Parathyroid adenoma (tissue), 2 donors: ENCODE data around the gene TNK2.
A peak's percentile ranks its signal among the peaks of the same experiment; 100 is the strongest.
"Not testable (repeated sequence)": the region's sequence is repeated elsewhere in the genome, so short reads cannot be mapped to it uniquely, and the experiment has no call there.

Experiments
- H2AFZ ChIP-seq: fragments of 300-600 bp; sonication (generic); one replicate; pipeline ENCODE4 v1.7.0; 2017; ENCODE audit warnings: antibody characterized with exemption, mild to moderate bottlenecking
- H3K27ac ChIP-seq: fragments of 300-600 bp; sonication (generic); one replicate; pipeline ENCODE4 v1.7.0; 2017
- H3K27me3 ChIP-seq: fragments of 300-600 bp; sonication (generic); one replicate; pipeline ENCODE4 v1.7.0; 2017; ENCODE audit warnings: low read length; ENCODE audit not compliant: control insufficient read depth, insufficient read depth
- H3K36me3 ChIP-seq: fragments of 300-600 bp; sonication (generic); one replicate; pipeline ENCODE4 v1.7.0; 2017; ENCODE audit warnings: low read length; ENCODE audit not compliant: control insufficient read depth, insufficient read depth
- H3K4me1 ChIP-seq: fragments of 300-600 bp; sonication (generic); one replicate; pipeline ENCODE4 v1.7.0; 2017; ENCODE audit warnings: control low read depth
- H3K4me2 ChIP-seq: fragments of 300-600 bp; sonication (generic); one replicate; pipeline ENCODE4 v1.7.0; 2017; ENCODE audit warnings: low read length
- H3K4me3 ChIP-seq: fragments of 300-600 bp; sonication (generic); one replicate; pipeline ENCODE4 v1.7.0; 2017; ENCODE audit warnings: low read depth, low read length
- H3K79me2 ChIP-seq: fragments of 300-600 bp; sonication (generic); one replicate; pipeline ENCODE4 v1.7.0; 2017; ENCODE audit warnings: control low read depth
- H3K9ac ChIP-seq: fragments of 300-600 bp; sonication (generic); one replicate; pipeline ENCODE4 v1.7.0; 2017; ENCODE audit warnings: mild to moderate bottlenecking
- H3K9me3 ChIP-seq: fragments of 300-600 bp; sonication (generic); one replicate; pipeline ENCODE4 v1.7.0; 2017; ENCODE audit warnings: low read length; ENCODE audit not compliant: control insufficient read depth
- CTCF ChIP-seq: fragments of 300-600 bp; sonication (generic); IDR thresholded peaks from one replicate; pipeline ENCODE4 v1.7.0; 2017; ENCODE audit warnings: antibody characterized with exemption, mild to moderate bottlenecking
- donor health status: primary hyperparathyroidism.

Gene TNK2

DNA sequence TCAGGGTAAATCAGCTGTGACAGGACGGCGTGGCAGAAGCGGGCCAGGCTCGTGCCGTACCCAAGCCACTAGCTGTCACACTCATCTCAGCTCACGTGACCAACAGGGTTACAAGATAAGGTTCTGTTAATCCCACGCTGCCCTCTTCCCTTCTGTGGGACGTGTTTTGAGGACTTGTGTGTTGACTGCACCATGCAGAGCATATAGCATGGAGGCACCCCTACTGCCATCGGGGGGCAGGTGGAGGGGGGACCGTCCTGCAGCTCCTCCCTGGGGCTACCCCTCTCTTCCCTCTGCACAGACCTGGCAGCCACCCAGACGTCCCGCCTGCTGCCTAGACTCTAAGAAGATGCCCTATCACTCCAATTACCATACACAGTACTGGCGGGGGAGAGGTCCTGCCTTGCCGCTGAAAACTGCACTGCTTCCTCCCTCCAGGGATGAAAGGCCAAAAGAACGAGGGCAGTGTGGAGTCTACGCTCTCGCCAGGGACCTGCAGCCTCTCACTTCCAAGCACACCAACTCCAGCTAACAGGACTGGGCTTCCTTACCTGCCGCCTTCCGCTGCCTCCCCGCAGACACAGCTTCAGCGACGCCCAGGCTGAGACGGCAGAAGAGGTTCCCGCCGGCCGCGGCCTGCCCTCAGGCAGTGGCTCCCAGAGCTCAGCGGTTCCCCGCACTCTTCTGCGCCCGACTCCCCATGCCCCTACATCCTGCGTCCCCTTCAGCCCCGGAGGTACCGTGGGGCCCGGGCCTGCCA is at the start of gene TNK2:
Gene TNK2, minus strand, starts transcription at position 618 of the 760 bp plus-strand sequence. CDS start 19,963 bp downstream, outside the sequence.
- Histone ChIP-seq H2AFZ (no peak within 1 kb of the TSS), H3K9me3 (no peaks in the 10 kb centered on the region), H3K36me3 (no peaks in the 10 kb centered on the region), H3K27me3 (no peaks in the 10 kb centered on the region), H3K4me2 (peak within 1 kb of the TSS; percentile 74), H3K4me3 (peak within 1 kb of the TSS; percentile 44), H3K79me2 (no peaks in the 10 kb centered on the region), H3K4me1 (no peaks in the 10 kb centered on the region), H3K9ac (no peak within 1 kb of the TSS), H3K27ac (no peak within 1 kb of the TSS)
- TF ChIP-seq CTCF = no peak

DNA sequence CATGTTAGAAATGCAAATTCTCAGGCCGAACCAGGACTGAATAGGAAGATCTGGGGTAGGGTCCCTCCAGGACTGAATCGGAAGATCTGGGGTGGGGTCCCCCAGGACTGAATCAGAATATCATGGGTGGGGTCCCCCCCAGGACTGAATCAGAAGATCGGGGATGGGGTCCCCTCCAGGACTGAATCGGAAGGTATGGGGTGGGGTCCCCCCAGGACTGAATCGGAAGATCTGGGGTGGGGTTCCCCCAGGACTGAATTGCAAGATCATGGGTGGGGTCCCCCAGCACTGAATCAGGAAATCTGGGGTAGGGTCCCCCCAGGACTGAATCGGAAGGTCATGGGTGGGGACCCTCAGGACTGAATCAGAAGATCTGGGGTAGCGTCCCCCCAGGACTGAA is 48.2 kb upstream of the TNK2 start:
- Histone ChIP-seq H2AFZ (no peak overlapping the region), H3K9ac (no peak overlapping the region), H3K9me3 (no peaks in the 10 kb centered on the region), H3K4me3 (no peak overlapping the region), H3K27ac (no peak overlapping the region), H3K4me1 (no peaks in the 10 kb centered on the region), H3K4me2 (no peak overlapping the region), H3K27me3 (no peaks in the 10 kb centered on the region), H3K79me2 (no peaks in the 10 kb centered on the region), H3K36me3 (no peaks in the 10 kb centered on the region)
- no peak for TF ChIP-seq CTCF

DNA sequence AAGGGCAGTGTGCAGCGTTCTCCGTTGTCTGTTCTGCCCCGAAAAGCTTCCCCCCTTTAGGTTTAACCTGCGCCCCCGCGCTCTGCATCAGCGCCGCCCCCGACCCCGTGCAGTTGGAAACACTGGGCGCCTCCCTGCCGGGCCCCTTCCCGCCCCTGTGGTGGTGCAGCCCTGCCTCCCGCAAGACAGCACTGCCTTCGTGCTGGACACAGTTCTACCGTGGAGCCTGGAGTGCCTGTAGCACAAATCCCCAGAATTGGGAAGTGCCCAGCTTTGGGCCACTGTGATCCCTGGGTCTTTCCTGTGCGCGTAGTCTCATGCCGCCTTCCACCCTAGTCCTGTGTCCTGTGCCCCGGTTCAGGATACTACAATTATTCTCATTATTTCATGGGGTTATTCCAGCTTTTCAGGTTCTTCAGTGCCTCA is 47.1 kb upstream of the TNK2 start:
- not testable (repeated sequence) for H3K9me3 ChIP-seq, H3K9ac ChIP-seq, H3K27me3 ChIP-seq, H3K4me1 ChIP-seq, H2AFZ ChIP-seq, H3K27ac ChIP-seq, H3K36me3 ChIP-seq, H3K4me3 ChIP-seq, H3K4me2 ChIP-seq, H3K79me2 ChIP-seq

- H3K9me3 ChIP-seq, H3K27ac ChIP-seq, H2AFZ ChIP-seq, H3K4me2 ChIP-seq, H3K4me3 ChIP-seq, H3K27me3 ChIP-seq, H3K79me2 ChIP-seq, H3K9ac ChIP-seq, H3K4me1 ChIP-seq, H3K36me3 ChIP-seq: not testable (repeated sequence)
Measured at GRCh38 chr3:195954752-195955119, 46.4 kb upstream of the TNK2 start.

DNA sequence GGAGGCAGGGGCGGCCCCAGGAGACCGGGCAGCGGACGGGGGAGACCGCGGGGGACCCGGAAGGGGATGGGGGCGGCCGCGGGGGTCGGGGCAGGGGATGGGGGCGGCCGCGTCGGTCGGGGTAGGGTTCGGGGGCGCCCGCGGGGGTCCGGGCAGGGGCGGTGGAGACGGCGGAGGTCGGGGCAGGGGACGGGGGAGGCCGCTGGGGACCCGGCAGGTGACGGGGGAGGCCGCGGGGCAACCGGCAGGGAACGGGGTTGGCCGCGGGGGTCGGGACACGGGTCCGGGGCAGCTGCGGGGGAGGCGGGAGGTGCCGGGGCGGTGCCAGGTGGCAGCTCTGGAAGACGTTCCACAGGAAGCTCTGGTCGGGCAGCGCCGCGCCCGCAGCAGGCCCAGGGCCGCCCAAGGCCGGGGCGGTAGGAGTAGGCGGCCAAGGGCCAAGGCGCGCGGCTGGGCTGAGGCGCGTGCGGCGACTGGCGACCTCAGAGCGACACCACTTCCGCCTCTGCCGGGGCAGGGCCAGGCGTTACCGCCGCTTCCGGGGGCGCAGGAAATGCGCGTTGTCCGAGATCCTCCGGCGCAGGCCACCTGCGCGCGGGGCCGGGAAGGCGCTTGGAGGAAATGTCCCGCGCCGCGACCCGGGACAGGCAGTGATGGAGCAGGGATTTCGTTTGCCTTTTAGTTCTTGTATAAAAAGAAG is 45.9 kb upstream of the TNK2 start:
- not testable (repeated sequence) for H3K27ac ChIP-seq, H3K36me3 ChIP-seq, H3K4me2 ChIP-seq

GRCh38 chr3:195952590-195952989 is 44.2 kb upstream of the TNK2 start:
- H3K4me1 ChIP-seq, H3K9ac ChIP-seq, H3K4me2 ChIP-seq, H2AFZ ChIP-seq, H3K27ac ChIP-seq, H3K79me2 ChIP-seq, H3K27me3 ChIP-seq, H3K4me3 ChIP-seq, H3K36me3 ChIP-seq, H3K9me3 ChIP-seq: not testable (repeated sequence)

More for the DNA sequence above, 45.9 kb upstream of the TNK2 start:
- not testable (repeated sequence) for H3K9ac ChIP-seq, H3K27me3 ChIP-seq, H3K4me3 ChIP-seq, H2AFZ ChIP-seq, H3K9me3 ChIP-seq, H3K79me2 ChIP-seq, H3K4me1 ChIP-seq

DNA sequence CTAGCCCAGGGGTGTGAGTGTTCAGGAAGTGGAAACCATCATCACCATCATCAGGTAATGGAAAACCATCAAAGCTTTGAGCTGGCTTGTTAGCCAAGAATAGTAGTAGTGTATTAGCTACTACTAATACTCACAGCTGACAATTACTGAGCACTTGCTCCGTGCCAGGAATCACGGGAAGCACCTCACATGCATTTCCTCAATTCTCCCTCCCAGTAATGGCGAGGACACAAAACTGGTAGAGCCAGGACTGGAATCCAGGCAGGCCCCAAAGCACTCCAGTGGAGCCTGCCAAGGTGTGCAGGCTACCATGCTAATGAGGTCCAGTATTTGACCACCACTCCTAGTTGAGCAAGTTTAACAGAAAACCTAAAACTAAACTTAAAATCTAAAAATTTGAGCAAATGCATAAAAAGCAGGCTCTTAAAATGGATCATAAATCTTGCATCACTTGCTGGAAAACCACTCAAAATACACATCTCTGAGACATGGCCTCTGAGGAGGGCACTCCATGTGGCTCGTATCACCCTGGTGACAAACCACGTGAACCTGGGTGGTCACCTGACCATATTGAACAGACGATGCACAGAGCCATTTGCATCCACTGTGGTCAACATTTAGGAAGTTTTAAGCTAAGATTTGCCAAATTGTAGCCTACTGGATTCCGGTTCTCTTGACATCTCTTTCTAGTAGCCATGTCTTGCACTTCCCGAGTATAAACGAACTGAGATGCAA is 43.3 kb upstream of the TNK2 start:
- H2AFZ ChIP-seq, H3K27ac ChIP-seq, H3K36me3 ChIP-seq, H3K9me3 ChIP-seq, H3K4me1 ChIP-seq, H3K4me2 ChIP-seq, H3K9ac ChIP-seq, H3K27me3 ChIP-seq, H3K79me2 ChIP-seq, H3K4me3 ChIP-seq: not testable (repeated sequence)

- H3K36me3 ChIP-seq, H2AFZ ChIP-seq, H3K9ac ChIP-seq, H3K4me1 ChIP-seq, H3K4me3 ChIP-seq, H3K4me2 ChIP-seq, H3K79me2 ChIP-seq, H3K27me3 ChIP-seq, H3K9me3 ChIP-seq, H3K27ac ChIP-seq: not testable (repeated sequence)
Measured at GRCh38 chr3:195950731-195951130, 42.4 kb upstream of the TNK2 start.

- H3K9me3 ChIP-seq, H3K79me2 ChIP-seq, H3K4me3 ChIP-seq, H3K9ac ChIP-seq, H3K4me1 ChIP-seq, H2AFZ ChIP-seq, H3K36me3 ChIP-seq, H3K27me3 ChIP-seq, H3K4me2 ChIP-seq, H3K27ac ChIP-seq: not testable (repeated sequence)
Measured at GRCh38 chr3:195950164-195950563, 41.8 kb upstream of the TNK2 start.
